ENCODE data around the gene LRFN4. TPM values are rescaled to one million over a fixed set of nuclear protein-coding genes. Genes with fewer than 3 reads are reported as not detected.

Gene LRFN4
- total RNA-seq, 6 donors from 2014 or later, result 11.4 to 29.0 (median 21.8) TPM

DNA sequence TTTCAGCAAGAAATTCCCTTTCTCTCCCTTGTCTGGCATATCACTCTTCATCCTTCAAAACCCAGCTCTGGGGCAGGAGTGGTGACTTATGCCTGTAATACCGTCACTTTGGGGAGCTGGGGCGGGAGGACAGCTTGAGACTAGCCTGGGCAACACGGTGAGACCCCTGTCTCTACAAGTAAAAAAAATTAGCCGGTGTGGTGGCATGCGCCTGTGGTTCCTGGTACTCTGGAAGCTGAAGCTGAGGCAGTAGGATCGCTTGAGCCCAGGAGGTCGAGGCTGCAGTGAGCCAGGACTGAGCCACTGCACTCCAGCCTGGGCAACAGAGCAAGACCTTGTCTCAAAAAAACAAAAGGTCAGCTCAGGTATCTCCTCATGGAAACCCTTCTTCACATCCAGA lies 15.0 kb upstream of the LRFN4 start:
- Histone ChIP-seq H3K36me3 (peaks cover 0 to 33% (median 13%) of the 10 kb centered on the region in 4 donors), H3K4me1 (peaks cover 19 to 41% (median 31%) of the 10 kb centered on the region in 4 donors), H3K27me3 (no peaks in the 10 kb centered on the region), H3K4me3 (peak overlapping the region; percentile 74 to 97 (median 86)), H3K27ac (peak overlapping the region in 3 of 4 donors; percentile 94 to 99 (median 99)), H3K9me3 (no peaks in the 10 kb centered on the region)
- 88 to 89% methylated on average over 7 of the region's 7 CpGs for WGBS, 2 donors
- ATAC-seq (ENCODE audit: low FRiP score in 2 of 2), result no peak
- TF ChIP-seq, protein P1, sequence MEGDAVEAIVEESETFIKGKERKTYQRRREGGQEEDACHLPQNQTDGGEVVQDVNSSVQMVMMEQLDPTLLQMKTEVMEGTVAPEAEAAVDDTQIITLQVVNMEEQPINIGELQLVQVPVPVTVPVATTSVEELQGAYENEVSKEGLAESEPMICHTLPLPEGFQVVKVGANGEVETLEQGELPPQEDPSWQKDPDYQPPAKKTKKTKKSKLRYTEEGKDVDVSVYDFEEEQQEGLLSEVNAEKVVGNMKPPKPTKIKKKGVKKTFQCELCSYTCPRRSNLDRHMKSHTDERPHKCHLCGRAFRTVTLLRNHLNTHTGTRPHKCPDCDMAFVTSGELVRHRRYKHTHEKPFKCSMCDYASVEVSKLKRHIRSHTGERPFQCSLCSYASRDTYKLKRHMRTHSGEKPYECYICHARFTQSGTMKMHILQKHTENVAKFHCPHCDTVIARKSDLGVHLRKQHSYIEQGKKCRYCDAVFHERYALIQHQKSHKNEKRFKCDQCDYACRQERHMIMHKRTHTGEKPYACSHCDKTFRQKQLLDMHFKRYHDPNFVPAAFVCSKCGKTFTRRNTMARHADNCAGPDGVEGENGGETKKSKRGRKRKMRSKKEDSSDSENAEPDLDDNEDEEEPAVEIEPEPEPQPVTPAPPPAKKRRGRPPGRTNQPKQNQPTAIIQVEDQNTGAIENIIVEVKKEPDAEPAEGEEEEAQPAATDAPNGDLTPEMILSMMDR (IDR thresholded peaks at IDR 0.05), result no peak
- TF ChIP-seq EP300 (IDR thresholded peaks at IDR 0.05) (no peak), POLR2AphosphoS5 (IDR thresholded peaks at IDR 0.05) (no peak), POLR2A (IDR thresholded peaks at IDR 0.05) (no peak)
- DNase-seq, result no peak

DNA sequence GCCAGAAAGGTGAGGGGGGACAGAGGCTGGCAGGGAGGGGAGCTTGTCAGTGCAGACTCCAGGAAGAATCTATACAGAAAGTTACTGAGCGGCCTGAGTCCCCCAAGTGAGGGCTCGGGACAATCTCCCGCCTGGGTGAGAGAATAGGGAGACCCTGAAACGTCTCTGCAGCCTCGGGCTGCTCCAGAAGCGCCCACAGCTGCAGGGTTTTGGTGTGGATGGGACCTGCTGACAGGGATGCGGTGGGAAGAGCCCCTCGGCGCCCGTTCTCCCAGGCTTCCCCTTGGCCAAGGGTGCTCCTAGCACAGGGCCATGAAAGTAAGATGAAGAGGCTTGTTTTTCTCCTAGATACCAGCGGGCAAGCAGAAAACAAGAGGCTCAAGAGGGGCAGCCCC lies 14.4 kb upstream of the LRFN4 start:
- 3 to 5% methylated on average over 6 to 11 of the region's 11 CpGs for WGBS, 2 donors
- Histone ChIP-seq H3K36me3 (peaks cover 0 to 38% (median 17%) of the 10 kb centered on the region in 4 donors), H3K9me3 (no peaks in the 10 kb centered on the region), H3K27ac (peak overlapping the region; percentile 94 to 99 (median 98)), H3K4me3 (peak overlapping the region; percentile 74 to 97 (median 86)), H3K4me1 (peaks cover 19 to 41% (median 31%) of the 10 kb centered on the region in 4 donors), H3K27me3 (no peaks in the 10 kb centered on the region)
- no peak for TF ChIP-seq EP300 (IDR thresholded peaks at IDR 0.05)
- TF ChIP-seq, protein P1 (IDR thresholded peaks at IDR 0.05), result no peak
- no peak for TF ChIP-seq POLR2AphosphoS5 (IDR thresholded peaks at IDR 0.05)
- no peak for TF ChIP-seq POLR2A (IDR thresholded peaks at IDR 0.05)
- DNase-seq, result peak in 1 of 2 donors; percentile 16
- no peak for ATAC-seq (ENCODE audit: low FRiP score in 2 of 2)

DNA sequence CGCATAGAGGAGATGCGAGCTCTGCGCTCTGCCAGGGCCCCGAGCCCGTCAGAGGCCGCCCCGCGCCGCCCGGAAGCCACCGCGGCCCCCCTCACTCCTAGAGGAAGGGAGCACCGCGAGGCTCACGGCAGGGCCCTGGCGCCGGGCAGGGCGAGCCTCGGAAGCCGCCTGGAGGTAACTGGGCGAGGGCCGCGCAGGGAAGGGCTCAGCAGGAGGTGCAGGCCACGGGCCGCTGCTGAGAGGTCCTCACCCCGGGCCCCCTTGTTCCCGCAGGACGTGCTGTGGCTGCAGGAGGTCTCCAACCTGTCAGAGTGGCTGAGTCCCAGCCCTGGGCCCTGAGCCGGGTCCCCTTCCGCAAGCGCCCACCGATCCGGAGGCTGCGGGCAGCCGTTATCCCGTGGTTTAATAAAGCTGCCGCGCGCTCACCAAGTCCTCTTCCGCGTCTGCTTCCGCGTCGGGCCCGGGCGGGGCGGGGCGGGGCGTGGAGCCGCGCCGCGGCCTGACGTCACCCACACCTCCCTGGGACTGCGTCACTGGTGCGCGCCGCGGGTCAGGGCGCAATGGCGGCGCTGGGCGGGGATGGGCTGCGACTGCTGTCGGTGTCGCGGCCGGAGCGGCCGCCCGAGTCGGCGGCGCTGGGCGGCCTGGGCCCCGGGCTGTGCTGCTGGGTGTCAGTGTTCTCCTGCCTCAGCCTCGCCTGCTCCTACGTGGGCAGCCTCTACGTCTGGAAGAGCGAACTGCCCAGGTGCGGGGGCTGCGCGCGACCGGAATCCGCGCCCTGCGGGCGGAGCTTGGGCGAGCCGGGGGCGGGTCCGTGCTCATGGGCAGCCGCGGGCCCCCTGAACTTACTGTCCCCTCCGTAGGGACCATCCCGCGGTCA lies 13.7 kb upstream of the LRFN4 start, which contains the start of gene RCE1:
RCE1 (plus strand) TSS at position 546 of the 880 bp plus-strand sequence; CDS start at position 561, 15 bp downstream.
- DNase-seq, result peak; percentile 89 to 99
- Histone ChIP-seq H3K27me3 (no peaks in the 10 kb centered on the region), H3K27ac (peak within 1 kb of the TSS; percentile 94 to 99 (median 98)), H3K36me3 (peaks cover 0 to 36% (median 21%) of the 10 kb centered on the region in 4 donors), H3K4me3 (peak within 1 kb of the TSS; percentile 74 to 97 (median 86)), H3K9me3 (no peaks in the 10 kb centered on the region), H3K4me1 (peaks cover 19 to 41% (median 31%) of the 10 kb centered on the region in 4 donors)
- peak; percentile 95 to 98 for ATAC-seq (ENCODE audit: low FRiP score in 2 of 2)
- WGBS, 2 donors, result 0% methylated on average over 15 to 32 of the region's 98 CpGs
- TF ChIP-seq POLR2A (IDR thresholded peaks at IDR 0.05) (peak; percentile 63 to 98 (median 92)), EP300 (IDR thresholded peaks at IDR 0.05) (peak in 1 of 4 donors; percentile 55), POLR2AphosphoS5 (IDR thresholded peaks at IDR 0.05) (peak; percentile 93 to 98)
- TF ChIP-seq, protein P1 (IDR thresholded peaks at IDR 0.05), result peak in 3 of 6 experiments; percentile 20 to 33 (median 29)

DNA sequence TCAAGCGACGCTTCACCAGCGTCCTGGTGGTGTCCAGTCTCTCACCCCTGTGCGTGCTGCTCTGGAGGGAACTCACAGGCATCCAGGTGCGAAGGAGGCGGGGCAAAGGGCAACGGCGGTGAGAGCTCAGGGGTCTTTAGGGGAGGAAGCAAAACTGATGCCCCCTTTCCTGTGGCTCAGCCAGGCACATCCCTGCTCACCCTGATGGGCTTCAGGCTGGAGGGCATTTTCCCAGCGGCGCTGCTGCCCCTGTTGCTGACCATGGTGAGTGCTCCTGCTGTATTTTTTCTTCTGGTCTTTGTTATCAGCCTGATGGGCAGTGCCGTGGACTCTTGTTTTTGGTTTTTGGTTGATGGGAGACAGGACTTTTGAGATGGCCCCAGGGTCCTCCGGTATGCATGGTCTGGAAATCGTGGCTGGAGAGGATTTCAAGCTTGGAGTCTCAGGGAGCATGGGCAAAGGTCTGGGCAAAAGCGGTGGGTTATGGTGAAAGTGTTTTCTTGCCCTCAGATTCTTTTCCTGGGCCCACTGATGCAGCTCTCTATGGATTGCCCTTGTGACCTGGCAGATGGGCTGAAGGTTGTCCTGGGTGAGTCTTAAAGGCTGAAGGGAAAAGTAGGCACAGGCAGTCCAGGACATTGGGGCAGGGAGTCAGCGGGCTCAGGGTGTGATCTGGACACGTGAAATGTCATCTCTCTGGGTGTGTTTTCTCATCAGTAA lies 12.9 kb upstream of the LRFN4 start:
- WGBS, 2 donors, result 13 to 29% methylated on average over 10 to 16 of the region's 16 CpGs
- Histone ChIP-seq H3K4me3 (peak overlapping the region; percentile 74 to 94 (median 82)), H3K4me1 (peaks cover 19 to 41% (median 31%) of the 10 kb centered on the region in 4 donors), H3K36me3 (peaks cover 0 to 43% (median 27%) of the 10 kb centered on the region in 4 donors), H3K27ac (peak overlapping the region; percentile 94 to 99 (median 98)), H3K27me3 (no peaks in the 10 kb centered on the region), H3K9me3 (no peaks in the 10 kb centered on the region)
- no peak for DNase-seq
- no peak for TF ChIP-seq POLR2A (IDR thresholded peaks at IDR 0.05)
- TF ChIP-seq, protein P1 (IDR thresholded peaks at IDR 0.05), result no peak
- no peak for TF ChIP-seq POLR2AphosphoS5 (IDR thresholded peaks at IDR 0.05)
- no peak for ATAC-seq (ENCODE audit: low FRiP score in 2 of 2)

All from upper lobe of left lung (tissue), 6 donors.